Esophagus (tissue), 2 donors: ENCODE results near the gene RAPGEF2. TPM values are rescaled to one million over a fixed set of nuclear protein-coding genes. Genes with fewer than 3 reads are reported as not detected.

Experiments used
- H3K27ac ChIP-seq, 2 donors: one replicate each; pipeline ENCODE4 v1.5.1; 2013; ENCODE audit warnings: low read depth in 2 of 2, mild to moderate bottlenecking in 2 of 2, inconsistent platforms in 1 of 2, low read length in 1 of 2, moderate library complexity in 1 of 2
- H3K27me3 ChIP-seq, 2 donors: one replicate each; pipeline ENCODE4 v1.6.1; 2013; ENCODE audit warnings: low read length in 2 of 2, control low read depth in 1 of 2, mild to moderate bottlenecking in 1 of 2; ENCODE audit not compliant: insufficient read depth in 2 of 2, control insufficient read depth in 1 of 2
- H3K36me3 ChIP-seq, 2 donors: one replicate each; pipeline ENCODE4 v1.6.1; 2013; ENCODE audit warnings: low read length in 1 of 2; ENCODE audit not compliant: control insufficient read depth in 2 of 2, insufficient read depth in 2 of 2
- H3K4me1 ChIP-seq, 2 donors: one replicate each; pipeline ENCODE4 v1.6.1; 2013; ENCODE audit warnings: low read length in 1 of 2; ENCODE audit not compliant: control insufficient read depth in 2 of 2, insufficient read depth in 2 of 2
- H3K4me3 ChIP-seq, 2 donors: one replicate each; pipeline ENCODE4 v1.5.1; 2013; ENCODE audit warnings: low read length in 2 of 2, mild to moderate bottlenecking in 2 of 2, low read depth in 1 of 2, moderate library complexity in 1 of 2
- H3K9me3 ChIP-seq, 2 donors: one replicate each; pipeline ENCODE4 v1.6.1; 2013; ENCODE audit warnings: mild to moderate bottlenecking in 2 of 2, low read depth in 1 of 2, low read length in 1 of 2, moderate library complexity in 1 of 2; ENCODE audit not compliant: control insufficient read depth in 2 of 2, insufficient read depth in 1 of 2
- WGBS, 2 donors: extraction: QIAGEN DNeasy Blood & Tissue Kit; methylation state at CpG; one replicate each; pipeline ENCODE4 v1.1.7; 2013; 5-methylcytosine and 5-hydroxymethylcytosine counted together
- polyA plus RNA-seq, 2 donors: library from polyadenylated mRNA; stranded (reverse); fragments of 200-250 nt; gene quantifications; one replicate each; pipeline ENCODE4 v1.2.3, GENCODE V29; 2013
- donor health status: healthy with polysubstance abuse.
- donor health status: Bipolar disorder and iron deficiency.

RAPGEF2 gene
- polyA plus RNA-seq, 2 donors: 3.9 to 4.3 TPM

DNA sequence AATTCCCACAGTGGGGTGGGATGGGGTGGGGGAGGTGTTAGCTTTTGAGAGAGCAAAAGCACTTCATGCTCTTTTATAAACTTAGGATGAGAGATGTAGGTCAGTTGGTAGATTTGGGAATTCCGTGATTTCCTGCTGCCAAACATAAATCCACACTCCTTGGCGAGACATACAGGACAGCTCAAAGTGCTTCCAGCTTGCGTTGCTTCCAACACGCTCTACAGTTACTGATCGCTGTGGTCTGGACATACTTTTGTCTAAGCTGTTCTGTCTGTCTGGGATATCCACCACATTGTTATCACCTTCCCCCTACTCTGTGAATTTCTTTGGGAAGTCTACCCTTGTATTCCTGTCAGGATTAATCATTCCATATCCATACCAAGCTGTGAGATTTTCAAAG, 117.5 kb downstream of the RAPGEF2 start:
- WGBS, 2 donors: 90% methylated on average over 5 of the region's 5 CpGs
- Histone ChIP-seq H3K27me3 (no peaks in the 10 kb centered on the region), H3K36me3 (no peaks in the 10 kb centered on the region), H3K27ac (no peak overlapping the region), H3K9me3 (no peaks in the 10 kb centered on the region), H3K4me1 (no peaks in the 10 kb centered on the region), H3K4me3 (no peak overlapping the region)

DNA sequence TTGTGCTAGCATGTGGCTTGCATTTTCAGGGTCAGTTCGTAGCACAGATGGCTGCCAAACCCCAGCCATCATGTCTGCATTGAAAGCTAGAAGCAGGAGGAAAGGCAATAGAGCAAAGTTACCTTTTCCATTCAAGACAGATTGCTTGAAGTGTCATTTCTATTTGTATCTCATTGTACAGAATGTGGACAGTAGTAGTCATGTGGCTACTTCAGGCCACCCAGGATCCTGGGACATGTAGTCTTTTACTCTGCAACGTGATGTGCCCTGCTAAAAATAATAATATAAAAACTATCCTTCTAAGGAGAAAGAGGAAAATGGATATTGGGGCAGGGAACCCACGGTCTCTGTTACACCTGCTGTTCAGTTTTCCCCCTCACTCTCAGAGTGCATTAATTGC, 118.4 kb downstream of the RAPGEF2 start:
- H3K27me3 ChIP-seq: no peaks in the 10 kb centered on the region
- H3K9me3 ChIP-seq: no peaks in the 10 kb centered on the region
- no peaks in the 10 kb centered on the region for H3K36me3 ChIP-seq
- WGBS, 2 donors: 93 to 100% methylated on average over 3 of the region's 3 CpGs
- no peak overlapping the region for H3K27ac ChIP-seq
- H3K4me1 ChIP-seq: no peaks in the 10 kb centered on the region
- H3K4me3 ChIP-seq: no peak overlapping the region

DNA sequence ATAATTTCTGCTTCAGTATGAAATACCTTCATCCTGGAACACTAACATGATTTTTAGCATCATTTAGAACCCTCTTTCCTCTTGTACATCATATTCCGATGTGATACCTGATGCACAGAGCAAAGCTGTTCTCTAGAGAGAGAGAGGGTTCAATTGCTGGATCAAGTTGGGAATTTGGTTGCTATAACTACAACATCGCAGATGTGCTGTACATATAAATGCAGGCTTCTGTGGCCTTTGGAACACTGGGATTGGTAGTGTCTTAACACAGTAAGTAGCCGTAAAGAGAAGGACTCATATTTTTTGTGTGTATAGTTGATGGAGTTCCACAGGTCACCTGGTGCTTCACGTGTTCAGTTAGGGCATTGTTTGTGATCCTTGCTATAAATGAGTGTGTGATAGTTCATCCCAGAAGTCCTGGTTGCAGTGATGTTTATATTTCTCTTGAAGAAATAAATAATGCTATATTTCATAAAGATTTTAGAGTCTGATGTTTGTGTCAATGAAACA, 119.2 kb downstream of the RAPGEF2 start:
- H3K4me3 ChIP-seq: no peak overlapping the region
- no peaks in the 10 kb centered on the region for H3K4me1 ChIP-seq
- H3K36me3 ChIP-seq: no peaks in the 10 kb centered on the region
- H3K27me3 ChIP-seq: no peaks in the 10 kb centered on the region
- H3K9me3 ChIP-seq: no peaks in the 10 kb centered on the region
- H3K27ac ChIP-seq: no peak overlapping the region
- WGBS, 2 donors: 87% methylated on average over 4 of the region's 4 CpGs

DNA sequence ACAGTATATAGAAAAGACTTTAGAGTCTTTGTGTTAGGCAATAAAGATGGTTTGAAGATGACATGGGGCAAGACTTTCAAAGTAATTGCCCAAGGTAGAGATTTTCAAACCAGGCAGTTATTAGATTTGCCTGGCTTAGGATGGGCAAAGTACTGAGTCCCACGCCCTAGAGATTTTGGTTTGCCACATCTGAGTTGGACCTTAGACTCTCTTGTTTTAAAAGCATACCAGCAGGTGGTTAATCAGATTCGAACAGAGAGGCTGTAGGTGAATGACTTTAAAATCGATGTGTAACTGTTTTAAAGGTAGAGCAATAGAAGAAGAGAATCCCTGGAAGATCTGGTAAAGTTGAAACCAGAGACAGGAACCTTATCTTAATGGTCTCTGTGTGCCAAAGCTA, 121.5 kb downstream of the RAPGEF2 start:
- Histone ChIP-seq H3K4me3 (no peak overlapping the region), H3K27ac (no peak overlapping the region), H3K27me3 (no peaks in the 10 kb centered on the region), H3K36me3 (no peaks in the 10 kb centered on the region), H3K4me1 (no peaks in the 10 kb centered on the region), H3K9me3 (no peaks in the 10 kb centered on the region)
- WGBS, 2 donors: 81 to 95% methylated on average over 3 of the region's 3 CpGs

DNA sequence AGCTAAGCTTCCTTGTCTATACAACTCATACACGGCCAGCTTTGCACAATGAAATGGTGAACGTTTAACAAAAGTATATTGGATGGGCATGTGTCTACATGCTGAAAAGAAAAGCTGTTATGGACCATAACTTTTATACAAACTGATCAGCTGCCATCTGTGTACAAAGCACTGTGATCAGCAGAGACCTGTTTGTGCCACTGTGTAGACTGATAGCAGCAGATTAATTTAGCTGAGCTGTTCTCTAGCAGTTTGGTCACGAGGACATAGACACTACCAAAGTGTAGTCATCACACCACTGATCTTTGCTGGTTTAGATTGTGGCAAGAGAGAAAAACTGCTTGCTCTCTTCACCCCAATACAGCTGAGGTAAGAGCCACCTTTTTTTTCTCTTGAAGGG, 124.5 kb downstream of the RAPGEF2 start:
- H3K27me3 ChIP-seq: no peaks in the 10 kb centered on the region
- H3K36me3 ChIP-seq: no peaks in the 10 kb centered on the region
- no peaks in the 10 kb centered on the region for H3K4me1 ChIP-seq
- H3K9me3 ChIP-seq: no peaks in the 10 kb centered on the region
- peak overlapping the region; percentile 18 to 31 for H3K27ac ChIP-seq
- 33 to 40% methylated on average over 3 of the region's 3 CpGs for WGBS, 2 donors
- H3K4me3 ChIP-seq: peak overlapping the region in 1 of 2 donors; percentile 22

DNA sequence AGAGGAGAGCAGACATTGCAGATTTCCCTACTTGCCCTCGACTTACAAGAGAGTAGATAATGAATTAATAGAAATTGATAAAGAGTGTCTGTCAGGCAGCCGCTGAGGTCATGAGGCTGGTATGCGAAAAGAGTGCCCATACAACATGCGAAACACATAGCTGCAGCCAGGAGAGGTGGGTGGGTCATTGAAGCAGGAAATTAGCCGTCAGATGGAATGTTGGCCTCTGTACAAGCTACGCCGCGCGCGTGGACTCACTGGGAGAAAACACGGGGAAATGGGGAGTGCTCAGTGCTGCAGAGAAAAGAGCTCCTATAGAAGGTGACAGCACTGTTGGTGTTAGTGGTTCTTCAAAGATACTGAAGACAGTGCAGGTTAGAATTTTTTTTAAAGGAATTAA, 125.1 kb downstream of the RAPGEF2 start:
- H3K27ac ChIP-seq: peak overlapping the region; percentile 18 to 31
- no peaks in the 10 kb centered on the region for H3K9me3 ChIP-seq
- WGBS, 2 donors: 16 to 25% methylated on average over 11 of the region's 11 CpGs
- no peaks in the 10 kb centered on the region for H3K27me3 ChIP-seq
- H3K4me1 ChIP-seq: no peaks in the 10 kb centered on the region
- peak overlapping the region in 1 of 2 donors; percentile 22 for H3K4me3 ChIP-seq
- H3K36me3 ChIP-seq: no peaks in the 10 kb centered on the region

DNA sequence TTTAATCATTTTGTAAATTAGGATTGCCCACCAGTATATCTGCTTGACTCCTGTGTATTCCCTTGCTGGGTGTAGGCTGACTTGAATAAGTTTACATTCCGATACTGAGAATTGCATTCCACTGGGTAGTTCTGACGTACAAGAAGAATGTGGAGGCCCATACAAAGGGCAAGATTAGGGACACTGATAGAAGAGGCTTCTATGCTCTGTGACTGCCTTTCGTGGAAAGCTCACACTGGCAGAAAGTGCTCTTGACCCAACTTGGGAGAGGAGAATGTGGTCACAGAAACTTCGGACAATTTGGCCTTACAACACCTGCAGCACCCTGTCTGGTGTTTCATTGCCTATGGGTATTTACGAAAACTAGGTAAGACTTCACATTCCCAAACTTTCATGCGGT, 126.3 kb downstream of the RAPGEF2 start:
- H3K27ac ChIP-seq: peak overlapping the region in 1 of 2 donors; percentile 49

DNA sequence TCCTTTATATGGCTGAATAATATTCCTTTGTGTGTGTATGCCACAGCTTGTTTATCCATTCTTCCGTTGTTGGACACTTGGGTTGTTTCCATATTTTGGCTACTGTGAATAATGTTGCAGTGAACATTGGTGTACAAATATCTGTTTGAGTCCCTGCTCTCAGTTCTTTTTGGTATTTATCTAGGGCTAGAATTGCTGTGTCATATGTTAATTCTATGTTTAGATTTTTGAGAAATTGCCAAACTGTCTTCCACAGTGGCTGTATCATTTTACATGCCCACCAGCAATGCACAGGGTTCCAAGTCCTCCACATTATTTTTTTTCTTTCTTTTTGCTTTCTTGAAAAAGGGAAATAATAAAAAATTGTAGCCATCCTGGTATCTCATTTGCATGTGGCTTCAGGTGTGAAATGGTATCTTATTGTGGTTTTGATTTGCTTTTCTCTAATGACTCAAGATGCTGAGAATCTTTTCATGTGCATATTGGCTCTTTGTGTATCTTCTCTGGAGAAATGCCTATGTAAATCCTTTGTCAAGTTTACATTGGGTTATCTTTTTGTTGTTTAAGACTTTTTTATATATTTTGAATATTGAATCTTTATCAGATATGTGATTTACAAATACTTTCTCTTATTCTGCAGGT, 129.7 kb downstream of the RAPGEF2 start:
- no peaks in the 10 kb centered on the region for H3K4me1 ChIP-seq
- no peaks in the 10 kb centered on the region for H3K36me3 ChIP-seq
- WGBS, 2 donors: 77 to 87% methylated on average over 1 of the region's 1 CpG
- no peaks in the 10 kb centered on the region for H3K27me3 ChIP-seq
- H3K4me3 ChIP-seq: no peak overlapping the region
- no peaks in the 10 kb centered on the region for H3K9me3 ChIP-seq
- H3K27ac ChIP-seq: no peak overlapping the region

More for the DNA sequence above, 126.3 kb downstream of the RAPGEF2 start:
- no peaks in the 10 kb centered on the region for H3K4me1 ChIP-seq
- H3K4me3 ChIP-seq: no peak overlapping the region
- no peaks in the 10 kb centered on the region for H3K27me3 ChIP-seq
- 71 to 72% methylated on average over 6 of the region's 6 CpGs for WGBS, 2 donors
- no peaks in the 10 kb centered on the region for H3K9me3 ChIP-seq
- H3K36me3 ChIP-seq: no peaks in the 10 kb centered on the region

DNA sequence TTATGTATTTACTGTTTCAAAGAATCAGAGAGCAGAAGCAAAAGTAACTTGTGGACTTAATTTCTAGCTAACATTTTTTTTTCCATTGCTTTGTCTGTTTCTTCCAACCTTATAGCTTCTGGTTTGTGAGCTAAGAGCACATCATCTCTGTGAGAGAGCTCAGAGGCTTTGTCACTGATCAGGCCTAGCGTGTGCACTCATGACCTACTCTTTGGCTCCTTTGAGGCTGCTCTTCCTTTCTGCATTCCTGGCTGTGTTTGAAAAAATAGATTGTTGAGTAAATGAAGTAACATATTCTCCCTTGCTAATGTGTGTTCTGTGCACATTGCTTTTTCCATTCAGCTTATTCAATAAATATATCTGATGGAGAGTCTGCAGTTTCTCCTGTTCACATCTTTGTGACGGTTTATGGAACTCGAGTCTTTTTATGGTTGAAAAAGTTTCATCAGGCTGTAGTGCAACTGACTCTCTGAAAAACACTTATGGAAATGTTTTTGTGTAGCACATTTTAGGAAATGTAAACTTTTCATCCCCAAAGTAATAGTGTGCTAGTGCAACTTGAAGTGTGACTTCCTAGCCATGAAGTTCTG, 133.0 kb downstream of the RAPGEF2 start:
- WGBS, 2 donors: 90 to 92% methylated on average over 3 of the region's 3 CpGs

DNA sequence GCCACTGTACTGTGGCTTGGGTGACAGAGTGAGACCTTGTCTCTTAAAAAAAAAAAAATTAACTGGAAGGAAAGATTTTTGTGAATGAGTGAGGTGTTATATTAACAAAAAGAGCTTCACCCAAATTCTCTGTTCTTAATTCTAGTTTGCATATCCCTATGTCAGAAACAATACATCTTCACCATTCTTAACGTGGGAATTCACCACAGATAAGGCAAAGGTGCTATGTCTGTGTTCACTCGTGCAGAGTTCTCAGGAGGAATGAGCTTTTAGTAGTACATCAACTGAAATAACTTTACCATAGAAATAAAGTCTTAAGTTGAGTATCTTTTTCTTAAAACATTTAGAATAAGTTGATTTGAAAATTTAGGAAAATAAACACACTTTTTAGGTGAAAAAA, 135.1 kb downstream of the RAPGEF2 start:
- no peaks in the 10 kb centered on the region for H3K4me1 ChIP-seq
- H3K36me3 ChIP-seq: no peaks in the 10 kb centered on the region
- no peaks in the 10 kb centered on the region for H3K27me3 ChIP-seq
- no peak overlapping the region for H3K4me3 ChIP-seq
- H3K27ac ChIP-seq: no peak overlapping the region
- H3K9me3 ChIP-seq: no peaks in the 10 kb centered on the region
- WGBS, 2 donors: 65 to 67% methylated on average over 2 of the region's 2 CpGs

More for the DNA sequence above, 133.0 kb downstream of the RAPGEF2 start:
- no peaks in the 10 kb centered on the region for H3K4me1 ChIP-seq
- no peaks in the 10 kb centered on the region for H3K27me3 ChIP-seq
- no peak overlapping the region for H3K4me3 ChIP-seq
- H3K27ac ChIP-seq: no peak overlapping the region
- H3K9me3 ChIP-seq: no peaks in the 10 kb centered on the region
- no peaks in the 10 kb centered on the region for H3K36me3 ChIP-seq
